CD8-positive, alpha-beta memory T cell (primary cell): ENCODE measurements around the gene DBT. TPM values are rescaled to one million over a fixed set of nuclear protein-coding genes. Genes with fewer than 3 reads are reported as not detected.
"Not testable (repeated sequence)": the region's sequence is repeated elsewhere in the genome, so short reads cannot be mapped to it uniquely, and the experiment has no call there.

Experiments used
- CTCF ChIA-PET: fragments of 350-600 bp; sonication (Branson Sonifier 250); formaldehyde crosslinking; loops from one replicate; lab custom pipeline; 2021; ENCODE audit warnings: antibody characterized with exemption; lab: Charles Lee
- POLR2A ChIA-PET: fragments of 350-600 bp; sonication (Branson Sonifier 250); formaldehyde crosslinking; loops from one replicate; lab custom pipeline; 2021; ENCODE audit warnings: antibody characterized with exemption; lab: Charles Lee
- DNase-seq, 5 donors: peaks; one replicate each; pipeline versions ENCODE4 v3.0.0 to v3.0.0-alpha.2; 2020 to 2022; ENCODE audit warnings: mixed read lengths in 1 of 5
- H3K27ac ChIP-seq: one replicate; pipeline ENCODE4 v1.7.0; 2013; ENCODE audit warnings: low read depth, mild to moderate bottlenecking, low read length, moderate library complexity
- H3K27me3 ChIP-seq: 2 replicates; pipeline ENCODE4 v1.7.0; 2013; ENCODE audit warnings: low read length, mild to moderate bottlenecking; ENCODE audit not compliant: insufficient read depth, poor library complexity, severe bottlenecking
- H3K36me3 ChIP-seq: 2 replicates; pipeline ENCODE4 v1.7.0; 2013; ENCODE audit warnings: mild to moderate bottlenecking, low read length, moderate library complexity; ENCODE audit not compliant: insufficient read depth
- H3K4me1 ChIP-seq: 2 replicates; pipeline ENCODE4 v1.7.0; 2013; ENCODE audit warnings: mild to moderate bottlenecking, low read length, moderate library complexity; ENCODE audit not compliant: insufficient read depth
- H3K4me3 ChIP-seq: 2 replicates; pipeline ENCODE4 v1.7.0; 2013; ENCODE audit warnings: mild to moderate bottlenecking, low read length
- H3K9me3 ChIP-seq: 2 replicates; pipeline ENCODE4 v1.7.0; 2013; ENCODE audit warnings: mild to moderate bottlenecking, low read length
- H3K27ac Mint-ChIP-seq, 8 donors: one replicate each; pipeline ENCODE4 v1.8.0; 2020 to 2021; ENCODE audit warnings: mixed read lengths in 8 of 8, mild to moderate bottlenecking in 6 of 8, inconsistent platforms in 3 of 8, moderate library complexity in 3 of 8
- H3K27me3 Mint-ChIP-seq, 2 donors: one replicate each; pipeline ENCODE4 v1.8.0; 2020 to 2021; ENCODE audit warnings: mixed read lengths in 2 of 2, mild to moderate bottlenecking in 1 of 2, moderate library complexity in 1 of 2
- H3K36me3 Mint-ChIP-seq, 3 donors: one replicate each; pipeline ENCODE4 v1.8.0; 2020 to 2021; ENCODE audit warnings: mixed read lengths in 3 of 3, inconsistent platforms in 1 of 3, mild to moderate bottlenecking in 1 of 3
- H3K4me1 Mint-ChIP-seq, 3 donors: one replicate each; pipeline ENCODE4 v1.8.0; 2020 to 2021; ENCODE audit warnings: mixed read lengths in 3 of 3, inconsistent platforms in 1 of 3, mild to moderate bottlenecking in 1 of 3
- H3K4me3 Mint-ChIP-seq, 7 donors: one replicate each; pipeline ENCODE4 v1.8.0; 2020 to 2021; ENCODE audit warnings: mixed read lengths in 7 of 7, mild to moderate bottlenecking in 6 of 7, moderate library complexity in 4 of 7, inconsistent platforms in 2 of 7
- H3K9me3 Mint-ChIP-seq, 5 donors: one replicate each; pipeline ENCODE4 v1.8.0; 2020 to 2022; ENCODE audit warnings: mixed read lengths in 5 of 5, mild to moderate bottlenecking in 3 of 5, moderate library complexity in 2 of 5, inconsistent platforms in 1 of 5
- polyA plus RNA-seq: library from polyadenylated mRNA; unstranded; fragments of 300-500 nt; fragmentation: Illumina TruSeq; gene quantifications from one replicate; pipeline ENCODE4 v1.2.3, GENCODE V29; 2021
- total RNA-seq, 2 experiments: library from RNA; stranded (reverse); gene quantifications; one replicate each; pipeline ENCODE4 v1.2.3, GENCODE V29; 2021

The DBT gene
- total and polyA plus RNA-seq, 3 experiments from 2014 or later = 6.0 to 13.9 (median 13.6) TPM

DNA sequence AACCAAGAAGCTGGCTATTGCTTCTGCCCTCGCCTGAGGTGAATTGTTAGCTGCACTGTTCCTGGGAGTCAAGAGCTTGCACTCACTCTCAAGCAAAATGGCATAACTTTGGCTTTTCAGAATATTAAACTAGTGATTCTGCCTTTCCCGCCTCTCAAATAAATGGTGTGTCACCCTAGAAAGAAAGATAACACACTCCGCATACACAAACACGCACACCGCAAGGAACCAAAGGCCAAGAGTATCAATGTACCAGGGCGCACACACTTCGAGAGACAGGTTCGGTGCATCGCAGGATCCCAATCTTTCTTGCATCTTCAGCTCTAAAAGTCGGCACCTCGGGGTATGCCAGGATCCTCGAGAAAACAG is 15.9 kb upstream of the DBT start:
- Mint-ChIP-seq H3K4me3 (peak overlapping the region; percentile 94 to 100 (median 100)), H3K27ac (peak overlapping the region; percentile 80 to 98 (median 98)), H3K4me1 (peaks cover 41 to 55% (median 50%) of the 10 kb centered on the region in 3 donors), H3K27me3 (peaks cover 0 to 4% of the 10 kb centered on the region in 2 donors), H3K9me3 (peaks cover 0 to 3% (median 2%) of the 10 kb centered on the region in 5 donors), H3K36me3 (peaks cover 8 to 41% (median 16%) of the 10 kb centered on the region in 3 donors)
- Histone ChIP-seq H3K27me3 (no peaks in the 10 kb centered on the region), H3K4me3 (peak overlapping the region; percentile 97), H3K27ac (peak overlapping the region; percentile 93), H3K36me3 (peaks cover 8% of the 10 kb centered on the region), H3K4me1 (peaks cover 36% of the 10 kb centered on the region), H3K9me3 (no peaks in the 10 kb centered on the region)
- POLR2A ChIA-PET = interaction anchor here (0.7 to 2.2 kb wide), 8 partner anchors 16 to 188 kb away, joined by 3 to 13 read pairs (median 3); partner anchors contain the start of genes CDC14A, DBT, SASS6 and TRMT13
- CTCF ChIA-PET = interaction anchor here (1.2 to 2.6 kb wide), 7 partner anchors 16 to 195 kb away, joined by 4 to 11 read pairs (median 4); partner anchors contain the start of genes CDC14A and DBT
- DNase-seq = peak in 1 of 5 donors; percentile 58

DNA sequence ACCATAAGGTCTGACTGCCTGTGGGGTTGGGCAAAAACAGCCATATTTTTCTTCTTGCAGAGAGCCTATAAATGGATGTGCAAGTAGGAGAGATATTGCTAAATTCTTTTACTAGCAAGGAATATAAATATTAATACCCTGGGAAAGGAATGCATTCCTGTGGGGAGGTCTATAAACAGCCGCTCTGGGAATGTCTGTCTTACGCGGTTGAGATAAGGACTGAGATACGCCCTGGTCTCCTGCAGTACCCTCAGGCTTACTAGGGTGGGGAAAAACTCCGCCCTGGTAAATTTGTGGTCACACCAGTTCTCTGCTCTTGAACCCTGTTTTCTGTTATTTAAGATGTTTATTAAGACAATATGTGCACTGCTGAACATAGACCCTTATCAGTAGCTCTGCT is 14.4 kb upstream of the DBT start:
- POLR2A ChIA-PET, H3K9me3 Mint-ChIP-seq, CTCF ChIA-PET, H3K27ac ChIP-seq, H3K4me3 ChIP-seq, DNase-seq, H3K27ac Mint-ChIP-seq, H3K36me3 ChIP-seq, H3K27me3 ChIP-seq, H3K9me3 ChIP-seq, H3K27me3 Mint-ChIP-seq: not testable (repeated sequence)
- Mint-ChIP-seq H3K4me1 (peaks cover 34 to 42% (median 36%) of the 10 kb centered on the region in 3 donors), H3K4me3 (peak overlapping the region in 5 of 7 donors; percentile 37 to 68 (median 46)), H3K36me3 (peaks cover 3 to 29% (median 11%) of the 10 kb centered on the region in 3 donors)
- peaks cover 30% of the 10 kb centered on the region for H3K4me1 ChIP-seq

- POLR2A ChIA-PET = no interaction called here
- H3K4me3 ChIP-seq = no peak overlapping the region
- CTCF ChIA-PET = no interaction called here
Observed at GRCh38 chr1:100261686-100262085, 12.1 kb upstream of the DBT start.

GRCh38 chr1:100258427-100258826 is 8.8 kb upstream of the DBT start:
- CTCF ChIA-PET, H3K27ac Mint-ChIP-seq, H3K27me3 Mint-ChIP-seq, H3K4me3 Mint-ChIP-seq, H3K27me3 ChIP-seq, H3K27ac ChIP-seq, H3K4me1 ChIP-seq, H3K9me3 Mint-ChIP-seq, H3K9me3 ChIP-seq, DNase-seq, H3K36me3 ChIP-seq, H3K4me1 Mint-ChIP-seq, H3K4me3 ChIP-seq: not testable (repeated sequence)
- peaks cover 0 to 15% (median 0%) of the 10 kb centered on the region in 3 donors for H3K36me3 Mint-ChIP-seq
- POLR2A ChIA-PET = interaction anchor here (0.6 kb wide), 1 partner anchor 200 kb away, joined by 3 read pairs; no protein-coding TSS in a partner anchor

More at GRCh38 chr1:100261686-100262085, 12.1 kb upstream of the DBT start:
- H3K4me3 Mint-ChIP-seq = no peak overlapping the region
- peaks cover 0 to 7% (median 3%) of the 10 kb centered on the region in 5 donors for H3K9me3 Mint-ChIP-seq
- H3K9me3 ChIP-seq = no peaks in the 10 kb centered on the region
- H3K27ac ChIP-seq = no peak overlapping the region
- H3K27me3 ChIP-seq = no peaks in the 10 kb centered on the region
- no peak overlapping the region for H3K27ac Mint-ChIP-seq
- peaks cover 3 to 13% (median 11%) of the 10 kb centered on the region in 3 donors for H3K36me3 Mint-ChIP-seq
- no peak for DNase-seq
- peaks cover 0 to 4% of the 10 kb centered on the region in 2 donors for H3K27me3 Mint-ChIP-seq
- no peaks in the 10 kb centered on the region for H3K36me3 ChIP-seq
- peaks cover 14 to 18% (median 16%) of the 10 kb centered on the region in 3 donors for H3K4me1 Mint-ChIP-seq
- H3K4me1 ChIP-seq = peaks cover 9% of the 10 kb centered on the region

DNA sequence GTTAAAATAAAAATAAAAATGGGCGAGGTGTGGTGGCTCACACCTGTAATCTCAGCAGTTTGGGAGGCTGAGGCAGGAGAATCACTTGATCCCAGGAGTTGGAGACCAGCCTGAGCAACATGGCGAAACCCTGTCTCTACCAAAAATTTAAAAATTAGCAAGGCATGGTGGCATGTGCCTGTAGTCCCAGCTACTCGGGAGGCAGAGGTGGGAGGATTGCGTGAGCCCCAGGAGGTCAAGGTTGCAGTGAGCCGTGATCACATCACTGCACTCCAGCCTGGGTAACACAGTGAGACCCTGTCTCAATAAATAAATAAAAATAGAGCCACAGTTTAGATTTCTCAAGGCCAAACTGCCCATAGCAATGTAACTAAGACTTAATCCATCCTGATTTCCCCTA is 6.6 kb upstream of the DBT start:
- H3K9me3 ChIP-seq, H3K27me3 ChIP-seq, H3K4me1 ChIP-seq, H3K4me3 ChIP-seq, H3K27ac ChIP-seq, H3K36me3 ChIP-seq, POLR2A ChIA-PET, H3K9me3 Mint-ChIP-seq, DNase-seq, H3K27me3 Mint-ChIP-seq, H3K27ac Mint-ChIP-seq, H3K36me3 Mint-ChIP-seq, H3K4me3 Mint-ChIP-seq, H3K4me1 Mint-ChIP-seq: not testable (repeated sequence)
- CTCF ChIA-PET = interaction anchor here (0.9 kb wide), 1 partner anchor 203 kb away, joined by 3 read pairs; no protein-coding TSS in a partner anchor

DNA sequence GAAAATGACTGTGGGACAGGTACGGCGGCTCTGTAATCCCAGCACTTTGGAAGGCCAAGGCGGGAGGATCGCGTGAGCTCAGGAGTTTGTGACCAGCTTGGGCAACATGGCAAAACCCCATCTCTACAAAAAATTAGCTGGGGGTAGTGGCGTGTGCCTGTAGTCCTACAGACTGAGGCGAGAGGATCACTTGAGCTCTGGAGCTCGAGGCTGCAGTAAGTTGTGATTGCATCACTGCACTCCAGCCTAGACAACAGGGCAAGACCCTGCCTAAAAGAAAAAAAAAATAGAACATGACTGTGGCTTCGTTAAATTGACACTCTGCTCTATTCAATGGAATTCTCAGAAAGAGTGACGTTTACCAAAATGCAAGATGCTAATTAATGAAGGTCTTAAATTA is 3.9 kb upstream of the DBT start:
- no peak overlapping the region for H3K4me3 ChIP-seq
- H3K4me1 Mint-ChIP-seq = peaks cover 0 to 6% (median 0%) of the 10 kb centered on the region in 3 donors
- ChIA-PET POLR2A (no interaction called here), CTCF (no interaction called here)
- no peaks in the 10 kb centered on the region for H3K36me3 ChIP-seq
- no peak overlapping the region for H3K27ac Mint-ChIP-seq
- no peak for DNase-seq
- H3K4me1 ChIP-seq = peaks cover 12% of the 10 kb centered on the region
- peaks cover 4 to 7% of the 10 kb centered on the region in 2 donors for H3K27me3 Mint-ChIP-seq
- H3K27ac ChIP-seq = no peak overlapping the region
- H3K36me3 Mint-ChIP-seq = peaks cover 0 to 4% (median 0%) of the 10 kb centered on the region in 3 donors
- H3K9me3 Mint-ChIP-seq = no peaks in the 10 kb centered on the region
- no peaks in the 10 kb centered on the region for H3K9me3 ChIP-seq
- no peak overlapping the region for H3K4me3 Mint-ChIP-seq
- no peaks in the 10 kb centered on the region for H3K27me3 ChIP-seq

DNA sequence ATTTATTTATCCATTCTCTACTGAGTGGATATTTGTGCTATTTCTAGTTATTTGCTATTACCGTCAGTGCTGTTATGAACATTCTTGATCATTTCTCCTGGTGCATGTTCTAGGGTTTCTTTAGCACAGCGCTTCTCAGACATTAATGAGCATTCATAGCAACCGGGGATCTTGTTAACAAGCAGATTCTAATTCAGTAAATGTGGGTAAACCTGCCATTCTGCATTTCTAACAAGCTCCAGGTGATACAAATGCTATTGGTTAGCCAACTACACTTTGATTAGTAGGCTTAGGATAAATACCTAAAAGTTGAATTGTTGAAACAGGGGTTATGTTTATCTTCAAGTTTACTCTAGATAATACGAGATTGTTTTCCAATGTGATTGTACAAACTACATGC is 3.3 kb upstream of the DBT start:
- ChIA-PET POLR2A (no interaction called here), CTCF (no interaction called here)
- H3K36me3 ChIP-seq = no peaks in the 10 kb centered on the region

GRCh38 chr1:100250807-100251206 is 1.2 kb upstream of the DBT start:
- Histone ChIP-seq H3K4me3 (no peak overlapping the region), H3K4me1 (peaks cover 14% of the 10 kb centered on the region), H3K27me3 (no peaks in the 10 kb centered on the region), H3K9me3 (no peaks in the 10 kb centered on the region), H3K27ac (no peak overlapping the region), H3K36me3 (no peaks in the 10 kb centered on the region)
- H3K27me3 Mint-ChIP-seq = peaks cover 2% of the 10 kb centered on the region in 2 donors
- peak overlapping the region in 1 of 7 donors; percentile 67 for H3K4me3 Mint-ChIP-seq
- peaks cover 11 to 15% (median 12%) of the 10 kb centered on the region in 3 donors for H3K4me1 Mint-ChIP-seq
- no peaks in the 10 kb centered on the region for H3K9me3 Mint-ChIP-seq
- peaks cover 0 to 2% (median 0%) of the 10 kb centered on the region in 3 donors for H3K36me3 Mint-ChIP-seq
- peak overlapping the region in 1 of 8 donors; percentile 25 for H3K27ac Mint-ChIP-seq
- ChIA-PET POLR2A (no interaction called here), CTCF (interaction anchor here (0.7 to 1.3 kb wide), 2 partner anchors 18 to 204 kb away, joined by 3 to 4 read pairs; no protein-coding TSS in a partner anchor)
- no peak for DNase-seq

More for the DNA sequence above, 3.3 kb upstream of the DBT start:
- H3K27ac ChIP-seq = no peak overlapping the region
- H3K4me3 ChIP-seq = no peak overlapping the region
- H3K4me1 ChIP-seq = peaks cover 14% of the 10 kb centered on the region
- H3K27me3 Mint-ChIP-seq = peaks cover 4 to 7% of the 10 kb centered on the region in 2 donors
- H3K27ac Mint-ChIP-seq = peak overlapping the region in 1 of 8 donors; percentile 37
- H3K27me3 ChIP-seq = no peaks in the 10 kb centered on the region
- peak overlapping the region in 1 of 7 donors; percentile 64 for H3K4me3 Mint-ChIP-seq
- H3K36me3 Mint-ChIP-seq = peaks cover 0 to 4% (median 0%) of the 10 kb centered on the region in 3 donors
- H3K4me1 Mint-ChIP-seq = peaks cover 0 to 6% (median 0%) of the 10 kb centered on the region in 3 donors
- no peaks in the 10 kb centered on the region for H3K9me3 Mint-ChIP-seq
- DNase-seq = no peak
- H3K9me3 ChIP-seq = no peaks in the 10 kb centered on the region
